GM21367 (cell line): ENCODE data around the gene ADAMTSL3.
"Not testable (repeated sequence)": the region's sequence is repeated elsewhere in the genome, so short reads cannot be mapped to it uniquely, and the experiment has no call there.

Experiments
- ATAC-seq: cut with Tn5 transposase; IDR thresholded peaks from one replicate; pipeline ENCODE4 v1.9.1; 2021; ENCODE audit not compliant: unreplicated experiment

Gene ADAMTSL3

DNA sequence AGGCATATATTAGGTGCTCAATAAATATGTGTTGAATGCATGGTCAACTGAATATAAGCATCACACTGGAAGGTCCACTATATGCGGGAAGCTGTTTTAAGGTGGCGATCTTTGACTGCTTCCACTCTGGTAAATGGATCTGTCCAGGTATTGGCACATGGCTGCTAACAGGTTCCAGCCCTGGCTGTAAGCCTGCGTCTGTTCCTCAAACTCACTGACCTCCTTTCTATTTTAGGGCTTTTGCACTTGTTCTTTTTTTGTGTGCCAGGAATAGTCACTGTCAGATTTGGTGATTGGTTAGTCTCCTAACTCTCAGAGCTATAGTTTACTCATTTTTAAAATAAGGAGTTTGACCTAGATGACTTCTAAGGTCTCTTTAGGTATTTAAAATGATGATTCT is 46.2 kb downstream of the ADAMTSL3 start:
- ATAC-seq = no peak

DNA sequence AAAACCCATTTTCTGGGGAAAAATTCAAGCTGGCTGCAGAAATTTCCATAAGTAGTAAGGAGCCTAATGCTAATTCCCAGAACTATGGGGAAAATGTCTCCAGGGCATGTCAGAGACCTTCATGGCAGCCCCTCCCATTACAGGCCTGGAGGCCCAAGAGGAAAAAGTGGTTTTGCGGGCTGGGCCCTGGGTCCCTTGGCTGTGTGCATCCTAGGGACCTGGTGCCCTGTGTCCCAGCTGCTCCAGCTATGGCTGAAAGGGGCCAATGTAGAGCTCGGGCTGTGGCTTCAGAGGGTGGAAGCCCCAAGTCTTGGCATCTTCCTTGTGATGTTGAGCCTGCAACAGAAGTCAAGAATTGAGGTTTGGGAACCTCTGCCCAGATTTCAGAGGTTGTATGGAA is 48.4 kb downstream of the ADAMTSL3 start:
- ATAC-seq = not testable (repeated sequence)

DNA sequence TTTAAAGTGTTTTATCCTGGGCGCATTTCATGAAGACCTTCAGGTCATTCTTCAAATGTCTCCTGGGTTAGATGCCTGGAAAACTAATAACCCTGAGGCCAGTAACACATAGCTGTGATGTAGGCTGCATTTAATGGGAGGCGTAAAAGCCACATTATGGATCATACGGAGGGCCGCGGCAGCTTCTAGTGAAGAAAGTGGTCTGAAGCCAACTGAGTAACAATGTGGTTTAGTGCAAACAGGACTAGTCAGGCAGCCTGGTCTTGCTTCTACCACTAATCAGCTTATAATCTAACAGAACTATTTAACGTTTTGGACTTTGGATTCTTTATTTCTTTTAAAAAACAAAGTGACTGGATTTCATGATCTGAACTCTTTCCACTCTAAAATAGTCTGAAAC is 54.4 kb downstream of the ADAMTSL3 start:
- ATAC-seq = no peak

DNA sequence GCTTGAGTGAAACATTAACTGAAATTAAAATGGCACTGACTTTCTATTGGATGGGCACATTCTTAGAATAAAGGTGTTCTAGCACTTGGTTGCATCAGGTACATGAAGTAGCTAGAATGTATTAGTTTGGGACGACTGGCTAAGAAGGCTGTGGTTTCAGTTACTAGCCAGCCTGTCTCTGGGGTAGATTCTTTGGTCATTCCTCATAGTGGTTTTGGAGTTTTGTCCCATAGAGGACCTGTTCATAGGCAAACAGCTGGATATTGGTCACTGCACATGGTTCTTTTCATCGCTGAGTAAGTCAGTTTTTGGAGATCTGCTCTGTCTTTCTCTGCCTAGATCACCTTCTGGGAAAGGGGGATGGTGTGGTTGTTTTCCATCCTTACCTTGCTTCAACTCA is 55.3 kb downstream of the ADAMTSL3 start:
- ATAC-seq = no peak

DNA sequence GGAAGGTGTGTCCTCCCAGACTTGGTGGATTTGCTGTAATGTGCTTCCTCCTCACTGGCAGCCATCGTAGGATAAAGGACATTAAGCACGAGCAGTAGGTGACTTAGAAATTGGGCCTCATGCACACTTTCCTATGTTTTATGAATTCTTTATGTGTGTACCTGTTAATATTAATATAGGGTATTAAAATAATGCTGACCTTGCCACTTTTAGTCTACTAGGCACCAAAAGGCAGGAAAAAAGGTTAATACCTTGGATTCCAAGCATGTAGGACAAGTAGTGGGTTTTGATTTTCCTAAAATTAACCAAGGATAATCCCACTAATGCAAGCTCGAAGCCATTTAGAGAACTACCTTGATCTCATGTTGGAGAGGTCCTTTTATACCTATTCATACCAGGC is 55.9 kb downstream of the ADAMTSL3 start:
- ATAC-seq = no peak

DNA sequence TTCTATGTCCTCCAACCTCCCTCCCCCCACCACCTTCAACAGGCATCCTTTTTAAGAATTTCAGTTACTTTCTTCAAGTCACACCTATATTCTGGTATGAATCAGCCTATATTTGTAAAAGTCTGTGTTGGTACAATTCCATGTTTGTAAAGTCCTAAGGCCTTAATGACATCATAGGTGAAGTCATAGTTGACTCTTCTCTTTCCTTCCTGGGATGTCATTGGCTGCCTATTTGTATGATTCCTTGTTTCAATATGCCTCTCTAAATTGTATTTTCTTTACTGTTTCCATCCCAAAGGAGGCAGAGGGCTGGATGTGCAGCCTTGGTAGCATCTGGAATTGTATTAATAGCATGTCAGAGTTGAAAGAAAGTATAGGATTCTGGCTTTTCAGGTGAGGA is 56.5 kb downstream of the ADAMTSL3 start:
- no peak for ATAC-seq

DNA sequence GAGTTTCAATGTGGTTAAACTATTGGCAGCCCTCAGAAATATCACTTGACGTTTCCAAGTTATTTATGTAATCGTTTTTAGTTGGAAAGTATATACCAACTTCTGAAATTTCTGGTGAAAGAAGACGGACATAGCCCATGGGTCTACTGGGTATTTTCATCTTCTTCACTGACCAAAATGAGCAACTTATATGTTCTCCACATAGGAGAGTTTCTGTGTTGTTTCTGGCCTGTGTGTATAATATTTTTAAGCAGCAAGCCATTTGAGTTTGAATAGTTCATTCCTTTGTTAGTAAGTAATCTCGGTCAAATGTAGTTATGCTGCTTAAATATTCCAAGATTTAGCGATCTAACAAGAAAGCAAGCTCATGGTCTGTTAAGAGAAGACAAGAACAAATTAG is 57.3 kb downstream of the ADAMTSL3 start:
- ATAC-seq = no peak

DNA sequence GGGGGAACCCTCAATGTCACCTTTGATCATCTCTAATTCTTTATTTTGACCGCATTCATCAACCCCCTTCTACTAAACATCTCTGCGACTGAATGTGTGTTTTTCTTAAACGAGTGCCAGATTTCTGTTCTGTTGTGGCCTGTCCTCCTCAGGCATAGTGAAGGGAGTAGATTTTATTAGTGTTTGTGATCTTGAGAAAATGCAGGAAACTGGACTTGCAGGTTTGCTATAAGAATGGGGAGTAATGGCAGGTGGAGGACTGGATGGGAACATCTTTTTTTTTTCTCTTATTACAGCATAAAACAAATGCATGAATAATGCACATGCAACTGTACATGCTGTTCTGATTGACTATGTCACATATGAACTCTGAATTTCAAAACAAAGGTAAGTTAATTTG is 59.3 kb downstream of the ADAMTSL3 start:
- ATAC-seq = no peak

DNA sequence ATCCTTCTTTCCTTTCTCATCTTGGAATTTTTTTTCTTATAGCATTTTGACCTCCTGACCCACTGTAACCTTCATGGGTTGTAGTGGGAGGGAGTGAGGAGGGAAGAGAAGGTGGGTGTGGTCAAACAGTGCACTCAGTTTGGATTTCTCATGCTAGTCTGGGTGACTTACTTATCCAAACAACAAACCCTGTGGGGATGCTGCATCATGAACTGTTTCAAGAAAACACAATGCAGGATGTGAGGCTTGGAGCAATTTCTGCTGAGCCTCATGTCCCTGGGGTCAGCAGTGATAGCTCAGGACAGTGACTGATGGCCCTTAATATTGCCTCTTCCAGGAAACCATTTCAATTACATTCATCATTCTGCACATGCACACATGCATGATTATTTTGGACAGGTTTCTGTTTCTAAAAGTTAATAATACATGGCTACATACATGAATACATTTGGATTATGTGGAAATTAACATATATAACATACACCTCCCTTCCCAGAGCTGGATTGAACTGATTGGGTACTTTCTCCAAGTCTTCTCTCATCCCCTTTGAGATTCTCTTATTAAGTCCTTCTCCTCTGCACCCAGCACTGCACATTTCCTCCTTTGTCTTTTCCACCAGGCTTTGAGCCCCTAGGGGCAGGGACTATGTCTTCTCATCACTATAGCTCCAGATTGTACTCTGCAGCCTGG is 61.2 kb downstream of the ADAMTSL3 start:
- ATAC-seq = no peak

DNA sequence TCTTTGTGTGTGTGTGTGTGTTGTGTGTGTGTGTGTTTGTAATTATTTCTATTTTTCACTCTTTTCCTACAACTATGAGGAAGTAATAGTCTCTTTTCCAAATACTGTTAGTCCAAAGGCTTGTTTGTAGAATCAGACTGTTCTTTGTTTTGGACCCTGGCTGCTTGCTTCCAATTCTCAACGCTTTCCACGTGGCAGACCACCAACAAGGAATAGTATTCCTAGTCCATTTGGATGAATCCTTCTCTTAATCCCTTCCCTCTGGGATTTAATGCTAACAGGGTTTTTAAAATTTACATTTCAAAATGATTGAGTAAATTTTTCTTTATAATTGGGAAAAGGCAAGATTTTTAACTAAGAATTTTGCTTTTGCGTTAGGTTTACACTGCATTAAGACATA is 62.7 kb downstream of the ADAMTSL3 start:
- ATAC-seq = no peak

DNA sequence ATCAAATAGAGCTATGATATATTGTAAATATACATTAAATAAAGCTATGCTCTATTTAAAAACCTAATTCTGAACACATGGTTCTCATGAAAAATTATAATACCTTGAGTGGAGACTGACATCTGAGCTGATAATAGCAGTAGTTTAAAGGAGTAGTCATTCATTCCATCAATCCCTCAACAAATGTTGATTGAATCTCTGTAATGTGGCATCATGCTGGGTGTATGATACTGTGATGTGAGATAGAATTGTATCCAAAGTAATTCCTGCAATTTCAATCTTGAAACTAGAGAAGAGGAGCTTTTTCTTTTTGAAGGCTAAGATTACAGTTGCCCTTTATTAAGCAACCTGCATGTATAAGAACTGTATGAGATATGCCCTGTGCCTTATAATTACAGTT is 63.1 kb downstream of the ADAMTSL3 start:
- ATAC-seq = no peak

DNA sequence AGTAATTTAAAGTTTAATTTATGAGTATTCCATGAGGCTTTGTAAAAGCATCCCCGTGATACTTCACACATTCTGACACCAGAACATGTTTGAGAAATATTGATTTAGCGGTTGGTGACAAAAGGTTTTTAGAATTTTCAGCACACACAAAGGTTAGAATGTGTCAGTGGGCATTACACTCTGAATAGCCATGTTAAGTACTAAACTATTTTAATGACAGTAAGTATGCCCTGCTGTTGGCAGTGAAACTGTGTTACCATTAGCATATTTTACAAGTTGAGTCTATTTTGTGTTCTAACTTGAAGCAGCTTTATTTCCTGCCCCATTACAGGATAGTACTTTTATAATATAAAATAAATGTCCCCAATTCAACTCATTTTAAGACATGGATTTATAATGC is 66.5 kb downstream of the ADAMTSL3 start:
- ATAC-seq = no peak

DNA sequence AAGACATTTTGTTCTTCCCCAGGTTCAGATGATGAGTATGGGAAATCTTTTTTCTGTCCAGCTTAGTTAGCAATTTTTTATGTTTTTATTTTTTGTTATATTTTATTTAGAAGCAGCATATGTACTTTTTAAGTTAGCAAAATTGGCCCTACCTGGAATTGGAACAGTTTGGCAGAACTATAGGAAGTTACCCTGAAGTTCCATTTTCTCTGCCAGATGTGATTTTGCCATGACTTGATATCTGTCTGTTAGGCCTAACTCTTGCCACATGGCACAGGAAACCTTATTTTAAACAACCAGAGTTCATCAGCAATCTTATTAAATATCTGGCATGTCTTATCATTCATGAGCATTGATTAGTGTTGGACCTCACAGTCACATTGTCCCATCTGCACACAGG is 67.1 kb downstream of the ADAMTSL3 start:
- ATAC-seq = no peak

DNA sequence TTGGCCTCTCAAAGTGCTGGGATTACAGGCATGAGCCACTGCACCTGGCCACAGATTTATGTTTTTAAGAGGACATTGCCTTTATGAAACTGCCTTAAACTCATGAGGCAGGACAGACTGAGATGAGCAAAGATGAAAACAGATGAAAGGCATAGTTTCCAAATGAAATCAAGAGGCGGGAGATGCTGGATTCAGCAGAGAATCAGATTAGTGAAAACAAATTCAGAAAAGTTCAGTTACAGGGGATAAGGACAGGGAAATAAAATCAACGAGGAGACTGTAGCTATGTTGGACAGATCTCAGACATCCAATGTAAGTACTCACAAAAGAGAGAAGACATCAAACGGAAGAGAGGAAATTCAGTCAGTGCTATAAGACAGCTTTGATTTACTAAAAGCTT is 68.1 kb downstream of the ADAMTSL3 start:
- no peak for ATAC-seq

DNA sequence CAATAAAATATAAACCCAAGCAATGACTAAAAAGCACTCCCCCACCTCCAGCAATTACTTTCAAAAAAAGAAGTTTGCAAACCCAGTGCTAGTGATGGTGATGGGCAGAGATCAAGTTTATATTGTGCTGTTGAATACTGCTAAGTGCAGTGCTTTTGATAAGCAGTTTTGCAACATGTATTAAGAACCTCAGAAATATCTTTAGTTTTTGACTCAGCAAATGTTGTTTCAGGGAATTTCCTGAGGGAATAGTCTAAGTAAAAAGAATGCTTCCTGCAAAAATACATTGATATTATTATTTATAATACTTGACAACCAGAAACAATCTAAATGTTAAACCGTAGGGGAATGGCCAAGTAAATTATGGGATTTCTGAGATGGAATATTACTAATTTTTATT is 69.3 kb downstream of the ADAMTSL3 start:
- ATAC-seq = no peak

DNA sequence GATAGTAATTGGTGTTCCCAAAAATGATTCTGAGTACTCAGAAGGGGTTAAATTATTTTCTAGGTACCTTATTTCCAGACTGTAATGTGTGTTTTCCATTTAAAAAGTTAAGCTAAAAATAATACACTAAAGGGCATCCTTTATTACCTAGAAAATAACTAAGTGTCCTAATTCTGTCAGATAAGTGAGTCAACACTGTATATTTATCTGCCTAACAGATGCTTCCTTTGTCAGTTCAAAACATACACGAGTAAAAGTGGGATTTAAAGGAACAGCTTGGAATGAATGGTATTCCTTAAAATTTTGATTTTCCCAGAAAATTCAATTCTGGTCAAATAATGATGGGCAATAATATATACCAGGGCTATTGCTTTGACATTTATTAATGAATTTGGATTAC is 78.3 kb downstream of the ADAMTSL3 start:
- no peak for ATAC-seq

DNA sequence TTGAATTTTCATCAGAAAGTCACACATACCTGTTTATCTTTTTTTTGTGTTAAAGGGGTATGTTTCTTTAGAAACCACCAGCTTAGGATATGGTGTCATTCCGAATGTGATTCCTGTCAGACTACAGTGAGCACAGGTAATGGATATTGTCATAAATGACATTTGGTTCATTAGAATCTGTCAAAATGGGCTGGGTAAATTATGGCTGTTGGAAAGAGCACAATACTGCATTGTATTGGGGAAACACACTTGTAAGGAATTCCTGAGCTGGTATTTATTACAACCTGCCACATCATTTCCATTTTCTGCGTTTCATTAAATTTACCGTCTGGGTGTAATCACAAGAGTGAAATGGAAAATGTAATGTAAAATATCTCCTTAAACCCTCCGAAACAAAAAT is 78.8 kb downstream of the ADAMTSL3 start:
- ATAC-seq = no peak

DNA sequence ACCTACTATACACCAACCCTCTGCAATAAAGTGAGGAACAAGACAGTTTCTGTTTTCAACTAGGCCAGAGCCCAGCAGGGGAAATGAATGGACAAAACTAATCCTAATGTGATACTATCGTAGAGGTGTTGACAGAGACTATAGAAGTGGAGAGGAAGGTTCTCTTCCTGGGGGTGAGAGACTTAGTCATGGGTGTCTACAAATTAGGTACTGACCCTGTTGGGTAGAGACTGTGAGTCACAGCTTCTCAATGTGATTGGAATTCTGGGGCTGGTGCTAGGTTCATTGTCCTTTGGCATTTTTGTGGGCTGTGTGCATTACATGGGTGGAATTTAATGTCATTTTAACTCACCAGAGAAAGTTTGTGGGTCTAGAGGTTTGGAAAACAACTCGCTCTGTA is 79.3 kb downstream of the ADAMTSL3 start:
- ATAC-seq = no peak

DNA sequence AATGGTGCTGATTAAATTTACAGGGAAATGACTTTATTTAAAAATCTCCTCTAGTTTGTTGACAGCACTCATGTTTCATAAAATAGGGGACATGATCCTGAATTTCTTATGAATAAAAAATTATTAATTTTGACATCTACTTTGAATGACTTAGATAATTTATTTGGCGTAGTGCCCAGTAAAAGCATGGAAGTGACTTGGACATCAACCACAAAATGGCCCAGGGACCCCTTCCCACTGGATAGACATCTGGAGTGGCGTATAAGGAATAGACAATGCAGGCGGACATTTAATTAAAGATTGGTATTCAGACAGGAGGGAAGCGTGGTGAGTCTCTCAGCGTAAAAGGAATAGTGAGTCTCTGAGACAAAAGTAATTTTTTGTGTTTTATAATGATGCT is 79.8 kb downstream of the ADAMTSL3 start:
- no peak for ATAC-seq

DNA sequence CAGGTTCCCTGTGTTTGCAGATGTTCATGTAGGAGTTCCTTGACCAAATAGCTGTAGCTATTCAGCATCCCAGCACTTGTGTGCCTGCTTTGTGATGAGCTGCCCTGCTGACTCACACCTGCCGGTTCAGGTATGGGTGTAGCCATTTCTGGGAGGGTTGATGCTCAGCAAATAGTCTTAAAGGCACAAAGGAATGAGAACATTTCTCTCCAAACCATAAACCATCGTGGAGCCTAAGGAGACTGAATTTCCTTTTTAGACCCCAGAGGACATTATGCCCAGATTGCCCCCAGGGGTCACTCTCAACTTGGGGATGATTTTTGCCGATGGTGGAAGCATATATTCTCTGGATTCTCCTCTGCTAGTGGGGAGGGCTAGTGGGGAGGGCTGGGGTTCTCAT is 80.6 kb downstream of the ADAMTSL3 start:
- no peak for ATAC-seq

DNA sequence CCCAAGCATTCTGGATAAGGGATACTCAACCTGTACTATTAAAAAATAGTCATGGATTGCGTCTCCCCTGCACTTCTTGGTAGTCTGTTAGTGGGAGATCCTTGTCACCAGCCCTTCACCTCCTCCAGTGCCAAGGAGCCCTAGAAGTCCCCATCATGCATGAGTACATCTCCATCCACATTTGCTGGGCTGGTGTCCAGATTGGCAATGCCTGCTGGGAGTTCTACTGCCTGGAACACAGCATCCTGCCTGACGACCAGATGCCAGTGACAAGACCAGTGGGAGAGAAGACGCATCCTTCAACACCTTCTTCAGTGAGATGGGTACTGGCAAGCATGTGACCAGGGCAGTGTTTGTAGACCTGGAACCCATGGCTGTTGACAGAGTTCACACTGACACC is 85.7 kb downstream of the ADAMTSL3 start:
- ATAC-seq = no peak

DNA sequence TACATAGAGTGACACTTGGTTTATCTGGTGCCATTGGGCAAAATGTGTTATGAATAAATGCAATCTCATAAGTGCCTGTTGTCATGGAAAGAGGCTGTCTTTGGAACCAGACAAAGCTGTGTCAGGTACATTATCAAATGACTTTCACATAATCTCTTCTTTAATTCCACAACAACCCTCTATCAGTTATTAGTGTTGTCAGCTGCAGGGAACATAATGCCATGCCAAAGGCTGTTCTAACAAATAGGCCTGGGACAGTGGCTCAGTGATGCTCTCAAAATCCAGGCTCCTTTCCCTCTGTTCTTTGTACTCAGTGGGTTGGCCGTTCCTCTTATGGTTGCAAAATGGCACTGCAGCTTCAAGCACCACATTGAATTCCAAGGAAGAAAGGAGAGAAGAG is 91.8 kb downstream of the ADAMTSL3 start:
- no peak for ATAC-seq

DNA sequence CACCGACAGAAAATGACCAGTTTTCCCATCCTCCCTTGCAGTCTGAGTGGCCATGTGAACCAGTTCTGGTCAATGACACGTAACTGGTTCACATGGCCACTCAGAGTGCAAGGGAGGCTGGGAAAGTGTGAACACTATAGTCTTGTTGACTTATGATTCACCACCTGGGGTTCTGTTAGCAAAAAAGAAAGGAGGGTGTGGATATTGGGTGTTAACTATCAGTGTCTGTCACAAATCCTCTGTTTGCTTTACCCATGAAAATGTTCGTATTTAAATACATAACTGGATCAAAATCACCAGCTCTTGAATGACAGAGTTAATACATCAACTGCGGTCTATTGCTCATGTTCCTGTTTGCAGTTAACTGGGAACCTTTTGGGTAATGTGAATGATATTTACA is 92.3 kb downstream of the ADAMTSL3 start:
- ATAC-seq = no peak
